ENCODE results near the gene BBS2.

Gene BBS2

GRCh38 chr16:56549744-56550385 is 30.0 kb upstream of the BBS2 start:
- TF ChIP-seq TOX (CRISPR knock-in tag; IDR thresholded peaks at IDR 0.05; ENCODE audit: borderline replicate concordance), result no peak
- TF ChIP-seq, protein P1, sequence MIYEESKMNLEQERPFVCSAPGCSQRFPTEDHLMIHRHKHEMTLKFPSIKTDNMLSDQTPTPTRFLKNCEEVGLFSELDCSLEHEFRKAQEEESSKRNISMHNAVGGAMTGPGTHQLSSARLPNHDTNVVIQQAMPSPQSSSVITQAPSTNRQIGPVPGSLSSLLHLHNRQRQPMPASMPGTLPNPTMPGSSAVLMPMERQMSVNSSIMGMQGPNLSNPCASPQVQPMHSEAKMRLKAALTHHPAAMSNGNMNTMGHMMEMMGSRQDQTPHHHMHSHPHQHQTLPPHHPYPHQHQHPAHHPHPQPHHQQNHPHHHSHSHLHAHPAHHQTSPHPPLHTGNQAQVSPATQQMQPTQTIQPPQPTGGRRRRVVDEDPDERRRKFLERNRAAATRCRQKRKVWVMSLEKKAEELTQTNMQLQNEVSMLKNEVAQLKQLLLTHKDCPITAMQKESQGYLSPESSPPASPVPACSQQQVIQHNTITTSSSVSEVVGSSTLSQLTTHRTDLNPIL (CRISPR knock-in tag; IDR thresholded peaks at IDR 0.05; ENCODE audit: low read depth), result no peak
- TF ChIP-seq, protein P2, sequence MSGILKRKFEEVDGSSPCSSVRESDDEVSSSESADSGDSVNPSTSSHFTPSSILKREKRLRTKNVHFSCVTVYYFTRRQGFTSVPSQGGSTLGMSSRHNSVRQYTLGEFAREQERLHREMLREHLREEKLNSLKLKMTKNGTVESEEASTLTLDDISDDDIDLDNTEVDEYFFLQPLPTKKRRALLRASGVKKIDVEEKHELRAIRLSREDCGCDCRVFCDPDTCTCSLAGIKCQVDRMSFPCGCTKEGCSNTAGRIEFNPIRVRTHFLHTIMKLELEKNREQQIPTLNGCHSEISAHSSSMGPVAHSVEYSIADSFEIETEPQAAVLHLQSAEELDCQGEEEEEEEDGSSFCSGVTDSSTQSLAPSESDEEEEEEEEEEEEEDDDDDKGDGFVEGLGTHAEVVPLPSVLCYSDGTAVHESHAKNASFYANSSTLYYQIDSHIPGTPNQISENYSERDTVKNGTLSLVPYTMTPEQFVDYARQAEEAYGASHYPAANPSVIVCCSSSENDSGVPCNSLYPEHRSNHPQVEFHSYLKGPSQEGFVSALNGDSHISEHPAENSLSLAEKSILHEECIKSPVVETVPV (CRISPR knock-in tag; IDR thresholded peaks at IDR 0.05), result no peak
- no peak for TF ChIP-seq ISL1 (CRISPR knock-in tag; IDR thresholded peaks at IDR 0.05)
- no peak for TF ChIP-seq ZC3H10 (CRISPR knock-in tag; IDR thresholded peaks at IDR 0.05)
- TF ChIP-seq ZNF565 (CRISPR knock-in tag; conservative IDR thresholded peaks at IDR 0.05; ENCODE audit: low read depth), result no peak
- no peak for ATAC-seq

DNA sequence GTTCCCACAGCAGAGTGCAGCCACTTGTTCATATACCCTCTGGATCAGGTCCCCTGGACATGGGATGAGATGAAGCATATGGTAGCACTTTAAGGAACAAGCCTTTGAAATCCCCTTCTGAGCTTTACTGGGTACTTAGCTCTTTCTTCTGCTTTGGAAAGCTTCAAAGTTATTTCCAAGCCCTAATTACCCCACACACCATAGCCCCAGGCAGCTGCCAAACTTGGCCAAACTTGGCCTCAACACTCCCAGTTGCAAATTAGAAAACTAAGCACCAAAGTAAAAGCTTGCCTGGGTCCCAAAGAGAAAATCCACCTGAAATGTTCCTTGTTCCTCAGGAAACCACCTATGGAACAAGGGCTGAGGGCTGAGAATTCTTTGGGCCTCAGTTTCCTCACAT is 29.3 kb upstream of the BBS2 start:
- ATAC-seq, result no peak
- no peak for TF ChIP-seq RARB (CRISPR knock-in tag; IDR thresholded peaks at IDR 0.05)

DNA sequence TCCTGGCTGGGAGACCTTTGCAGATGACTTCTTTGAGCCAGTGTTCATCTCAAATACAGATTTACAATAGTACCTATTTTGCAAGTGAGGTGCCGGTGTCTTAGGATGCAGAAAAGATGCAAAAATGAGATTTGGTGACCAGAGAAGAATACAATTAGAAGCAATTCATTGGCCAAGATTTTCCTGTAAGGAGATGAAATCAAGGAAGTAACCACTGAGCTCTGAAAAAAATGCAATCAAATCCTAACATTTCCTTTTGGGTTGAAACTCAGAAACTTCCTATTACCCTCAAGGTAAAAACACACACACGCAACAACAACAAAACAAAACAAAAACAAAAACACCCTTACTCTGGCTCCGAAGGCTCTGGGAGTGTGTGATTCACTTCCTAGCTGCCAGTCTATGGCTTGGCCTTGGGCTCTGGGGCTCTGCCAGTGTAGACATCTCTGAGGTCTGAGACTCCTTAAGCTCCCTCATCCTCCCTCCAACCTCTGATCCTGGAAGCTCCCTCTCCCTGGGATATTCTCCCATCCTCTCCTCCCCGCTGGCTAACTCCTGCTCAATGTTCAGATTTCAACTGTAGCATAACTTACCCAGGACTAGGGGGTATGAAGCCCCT is 28.2 kb upstream of the BBS2 start:
- no peak for ATAC-seq
- TF ChIP-seq ZNF70 (CRISPR knock-in tag; IDR thresholded peaks at IDR 0.05) (no peak), PPARA (CRISPR knock-in tag; IDR thresholded peaks at IDR 0.05; ENCODE audit: borderline replicate concordance) (no peak), RARB (CRISPR knock-in tag; IDR thresholded peaks at IDR 0.05) (no peak), ZFP30 (CRISPR knock-in tag; IDR thresholded peaks at IDR 0.05) (no peak), OSR1 (CRISPR knock-in tag; IDR thresholded peaks at IDR 0.05) (no peak), ISL1 (CRISPR knock-in tag; IDR thresholded peaks at IDR 0.05) (no peak), BACH2 (CRISPR knock-in tag; IDR thresholded peaks at IDR 0.05; ENCODE audit: borderline replicate concordance) (no peak), TOX (CRISPR knock-in tag; IDR thresholded peaks at IDR 0.05; ENCODE audit: borderline replicate concordance) (no peak)
- TF ChIP-seq, protein P1 (CRISPR knock-in tag; IDR thresholded peaks at IDR 0.05; ENCODE audit: low read depth), result no peak
- TF ChIP-seq, protein P3, sequence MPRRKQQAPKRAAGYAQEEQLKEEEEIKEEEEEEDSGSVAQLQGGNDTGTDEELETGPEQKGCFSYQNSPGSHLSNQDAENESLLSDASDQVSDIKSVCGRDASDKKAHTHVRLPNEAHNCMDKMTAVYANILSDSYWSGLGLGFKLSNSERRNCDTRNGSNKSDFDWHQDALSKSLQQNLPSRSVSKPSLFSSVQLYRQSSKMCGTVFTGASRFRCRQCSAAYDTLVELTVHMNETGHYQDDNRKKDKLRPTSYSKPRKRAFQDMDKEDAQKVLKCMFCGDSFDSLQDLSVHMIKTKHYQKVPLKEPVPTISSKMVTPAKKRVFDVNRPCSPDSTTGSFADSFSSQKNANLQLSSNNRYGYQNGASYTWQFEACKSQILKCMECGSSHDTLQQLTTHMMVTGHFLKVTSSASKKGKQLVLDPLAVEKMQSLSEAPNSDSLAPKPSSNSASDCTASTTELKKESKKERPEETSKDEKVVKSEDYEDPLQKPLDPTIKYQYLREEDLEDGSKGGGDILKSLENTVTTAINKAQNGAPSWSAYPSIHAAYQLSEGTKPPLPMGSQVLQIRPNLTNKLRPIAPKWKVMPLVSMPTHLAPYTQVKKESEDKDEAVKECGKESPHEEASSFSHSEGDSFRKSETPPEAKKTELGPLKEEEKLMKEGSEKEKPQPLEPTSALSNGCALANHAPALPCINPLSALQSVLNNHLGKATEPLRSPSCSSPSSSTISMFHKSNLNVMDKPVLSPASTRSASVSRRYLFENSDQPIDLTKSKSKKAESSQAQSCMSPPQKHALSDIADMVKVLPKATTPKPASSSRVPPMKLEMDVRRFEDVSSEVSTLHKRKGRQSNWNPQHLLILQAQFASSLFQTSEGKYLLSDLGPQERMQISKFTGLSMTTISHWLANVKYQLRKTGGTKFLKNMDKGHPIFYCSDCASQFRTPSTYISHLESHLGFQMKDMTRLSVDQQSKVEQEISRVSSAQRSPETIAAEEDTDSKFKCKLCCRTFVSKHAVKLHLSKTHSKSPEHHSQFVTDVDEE (CRISPR knock-in tag; IDR thresholded peaks at IDR 0.05), result no peak
- TF ChIP-seq, protein P4, sequence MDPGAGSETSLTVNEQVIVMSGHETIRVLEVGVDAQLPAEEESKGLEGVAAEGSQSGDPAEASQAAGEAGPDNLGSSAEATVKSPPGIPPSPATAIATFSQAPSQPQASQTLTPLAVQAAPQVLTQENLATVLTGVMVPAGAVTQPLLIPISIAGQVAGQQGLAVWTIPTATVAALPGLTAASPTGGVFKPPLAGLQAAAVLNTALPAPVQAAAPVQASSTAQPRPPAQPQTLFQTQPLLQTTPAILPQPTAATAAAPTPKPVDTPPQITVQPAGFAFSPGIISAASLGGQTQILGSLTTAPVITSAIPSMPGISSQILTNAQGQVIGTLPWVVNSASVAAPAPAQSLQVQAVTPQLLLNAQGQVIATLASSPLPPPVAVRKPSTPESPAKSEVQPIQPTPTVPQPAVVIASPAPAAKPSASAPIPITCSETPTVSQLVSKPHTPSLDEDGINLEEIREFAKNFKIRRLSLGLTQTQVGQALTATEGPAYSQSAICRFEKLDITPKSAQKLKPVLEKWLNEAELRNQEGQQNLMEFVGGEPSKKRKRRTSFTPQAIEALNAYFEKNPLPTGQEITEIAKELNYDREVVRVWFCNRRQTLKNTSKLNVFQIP (CRISPR knock-in tag; IDR thresholded peaks at IDR 0.05; ENCODE audit: borderline replicate concordance, low read depth), result no peak

DNA sequence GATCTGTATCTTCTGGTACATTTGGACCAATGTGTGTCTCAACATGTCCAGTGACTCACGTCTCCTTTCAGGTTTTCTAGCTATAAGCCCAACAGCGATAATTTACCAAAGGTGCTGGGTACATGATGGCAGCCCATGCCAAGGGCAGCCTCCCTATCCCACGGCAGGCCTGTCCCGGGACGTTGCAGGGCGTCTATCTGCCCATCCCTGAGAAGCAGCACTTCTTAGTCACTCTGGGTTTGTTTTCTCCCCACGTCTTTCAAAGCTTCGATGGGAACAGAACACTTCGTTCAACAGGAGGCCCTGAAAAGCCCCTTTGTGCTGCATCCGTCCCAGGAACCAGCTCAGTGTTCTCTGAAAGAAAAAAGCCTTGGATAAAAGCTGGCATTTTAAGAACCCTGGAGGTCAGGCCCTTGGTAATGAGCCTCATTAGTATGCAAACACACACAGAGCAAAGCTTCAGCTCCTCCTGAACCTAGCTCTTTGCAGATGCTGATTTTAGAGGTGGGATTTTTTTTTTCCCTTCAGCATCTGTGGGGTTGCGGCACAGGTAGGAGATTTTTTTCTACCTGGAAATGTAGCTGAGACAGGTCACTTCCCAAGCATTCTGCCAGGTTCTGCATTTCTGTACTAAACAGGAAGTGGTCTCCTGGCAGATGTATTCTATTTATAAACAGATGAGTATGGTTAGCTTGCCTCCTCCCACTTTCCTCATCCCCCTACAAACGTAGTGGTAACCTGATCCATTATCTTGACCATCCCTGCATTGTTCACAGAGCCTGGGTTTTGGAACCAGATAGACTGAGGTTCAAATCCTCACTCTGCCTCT is 27.5 kb upstream of the BBS2 start:
- peak; percentile 84 for ATAC-seq
- TF ChIP-seq, protein P1 (CRISPR knock-in tag; IDR thresholded peaks at IDR 0.05; ENCODE audit: low read depth), result no peak
- no peak for TF ChIP-seq SNAI2 (CRISPR knock-in tag; IDR thresholded peaks at IDR 0.05)
- TF ChIP-seq ZNF565 (CRISPR knock-in tag; conservative IDR thresholded peaks at IDR 0.05; ENCODE audit: low read depth), result no peak
- TF ChIP-seq ESRRG (CRISPR knock-in tag; IDR thresholded peaks at IDR 0.05), result no peak
- no peak for TF ChIP-seq GLIS3 (CRISPR knock-in tag; IDR thresholded peaks at IDR 0.05)
- TF ChIP-seq, protein P5, sequence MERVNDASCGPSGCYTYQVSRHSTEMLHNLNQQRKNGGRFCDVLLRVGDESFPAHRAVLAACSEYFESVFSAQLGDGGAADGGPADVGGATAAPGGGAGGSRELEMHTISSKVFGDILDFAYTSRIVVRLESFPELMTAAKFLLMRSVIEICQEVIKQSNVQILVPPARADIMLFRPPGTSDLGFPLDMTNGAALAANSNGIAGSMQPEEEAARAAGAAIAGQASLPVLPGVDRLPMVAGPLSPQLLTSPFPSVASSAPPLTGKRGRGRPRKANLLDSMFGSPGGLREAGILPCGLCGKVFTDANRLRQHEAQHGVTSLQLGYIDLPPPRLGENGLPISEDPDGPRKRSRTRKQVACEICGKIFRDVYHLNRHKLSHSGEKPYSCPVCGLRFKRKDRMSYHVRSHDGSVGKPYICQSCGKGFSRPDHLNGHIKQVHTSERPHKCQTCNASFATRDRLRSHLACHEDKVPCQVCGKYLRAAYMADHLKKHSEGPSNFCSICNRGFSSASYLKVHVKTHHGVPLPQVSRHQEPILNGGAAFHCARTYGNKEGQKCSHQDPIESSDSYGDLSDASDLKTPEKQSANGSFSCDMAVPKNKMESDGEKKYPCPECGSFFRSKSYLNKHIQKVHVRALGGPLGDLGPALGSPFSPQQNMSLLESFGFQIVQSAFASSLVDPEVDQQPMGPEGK (CRISPR knock-in tag; IDR thresholded peaks at IDR 0.05; ENCODE audit: borderline replicate concordance), result no peak
